Esophagus muscularis mucosa (tissue), 4 donors: ENCODE results near the gene EBF3. TPM values are rescaled to one million over a fixed set of nuclear protein-coding genes. Genes with fewer than 3 reads are reported as not detected.

Source experiments
- DNase-seq: peaks from one replicate; pipeline ENCODE4 v3.0.0-alpha.2; 2017; ENCODE audit errors: extremely low spot score
- H3K27ac ChIP-seq, 4 donors: fragments of 200-600 bp; sonication (generic); replicated peaks in 1 of 4; 1 replicate in 3 of 4; 2 replicates in 1 of 4; pipeline ENCODE4 v1.5.1; 2016 to 2019; ENCODE audit warnings: mild to moderate bottlenecking in 1 of 4
- H3K27me3 ChIP-seq, 4 donors: fragments of 200-600 bp; sonication (generic); one replicate each; pipeline versions ENCODE4 v1.5.1 to v1.6.0; 2016 to 2019
- H3K36me3 ChIP-seq, 4 donors: fragments of 200-600 bp; sonication (generic); one replicate each; pipeline ENCODE4 v1.5.1; 2016 to 2019
- H3K4me1 ChIP-seq, 4 donors: fragments of 200-600 bp; sonication (generic); one replicate each; pipeline ENCODE4 v1.5.1; 2016 to 2019
- H3K4me3 ChIP-seq, 4 donors: fragments of 200-600 bp; sonication (generic); 1 replicate in 2 of 4; 2 replicates in 2 of 4; pipeline ENCODE4 v1.5.1; 2016 to 2019; ENCODE audit warnings: mild to moderate bottlenecking in 4 of 4, moderate library complexity in 1 of 4
- H3K9me3 ChIP-seq, 4 donors: fragments of 200-600 bp; sonication (generic); 1 replicate in 3 of 4; 2 replicates in 1 of 4; pipeline ENCODE4 v1.5.1; 2016 to 2019
- EP300 ChIP-seq: sonication (generic); formaldehyde crosslinking; IDR thresholded peaks from one replicate; pipeline ENCODE4 v1.6.1; 2017; ENCODE audit warnings: antibody characterized with exemption
- POLR2A ChIP-seq: fragments of 450-650 bp; IDR thresholded peaks from one replicate; pipeline ENCODE4 v1.6.1; 2017; ENCODE audit warnings: antibody characterized with exemption, moderate library complexity, mild to moderate bottlenecking, low read depth
- POLR2AphosphoS5 ChIP-seq, 2 donors: sonication (generic); formaldehyde crosslinking; IDR thresholded peaks; one replicate each; pipeline ENCODE4 v1.6.1; 2017; ENCODE audit warnings: antibody characterized with exemption in 2 of 2
- WGBS: methylation state at CpG from one replicate; pipeline ENCODE4 v1.1.5; 2018; 5-methylcytosine and 5-hydroxymethylcytosine counted together
- intact Hi-C: fragments of 100-400 bp; cut with DNase I; formaldehyde crosslinking; loops from one replicate; pipeline ENCODE4 v1.15.1; 2023
- total RNA-seq, 4 donors: library from RNA; depleted of rRNA; stranded (reverse); fragments of >200 nt; gene quantifications; one replicate each; pipeline versions ENCODE4 v1.1.0 to v1.2.1, GENCODE V29; 2016
- TF ChIP-seq, protein P1 (sequence below), 3 experiments: fragments of 200-600 bp in 2 of 3; fragments of 450-650 bp in 1 of 3; sonication (generic) in 2 of 3; IDR thresholded peaks; one replicate each; pipeline ENCODE4 v1.5.1; 2017 to 2019; ENCODE audit warnings: antibody characterized with exemption in 3 of 3, mild to moderate bottlenecking in 2 of 3, moderate library complexity in 1 of 3

The EBF3 gene
- total RNA-seq, 4 donors from 2014 or later: 2.9 to 7.3 (median 5.2) TPM

DNA sequence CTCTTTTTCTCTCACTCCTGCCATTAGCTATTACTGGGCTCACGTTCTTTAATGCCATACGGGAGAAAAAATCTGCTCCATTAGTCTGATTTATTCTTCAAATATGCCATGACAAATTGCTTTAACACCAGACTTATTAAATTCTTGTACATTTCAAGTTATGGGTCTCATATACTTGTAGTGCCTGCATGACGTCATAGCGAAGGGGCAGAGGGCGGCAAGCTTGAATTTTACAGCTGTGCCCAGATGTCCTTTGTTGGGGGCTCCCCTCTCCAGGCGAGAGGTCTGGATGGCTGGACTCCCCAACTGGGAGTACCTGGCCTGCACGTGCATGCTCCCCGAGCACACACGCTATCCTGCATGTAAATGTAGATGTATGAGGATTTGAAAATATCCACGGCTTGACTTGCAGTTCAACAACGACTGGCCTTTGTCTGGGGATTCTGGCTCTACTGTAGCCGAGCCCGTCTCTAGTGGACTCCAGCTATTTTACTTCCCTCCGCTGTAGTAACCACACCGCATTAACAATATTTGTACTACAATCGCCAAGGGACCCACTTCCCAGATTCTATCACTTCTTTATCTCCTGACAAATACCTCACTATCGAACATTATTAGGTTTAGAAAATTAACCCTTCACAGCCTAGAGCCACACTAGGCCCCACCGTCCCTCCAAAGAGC lies 79.5 kb downstream of the EBF3 start:
- intact Hi-C loops: loop anchor here (5.0 kb wide), 1 partner anchor 83 kb away; no protein-coding TSS in a partner anchor
- H3K36me3 ChIP-seq: no peaks in the 10 kb centered on the region
- peaks cover 0 to 6% (median 0%) of the 10 kb centered on the region in 4 donors for H3K27me3 ChIP-seq
- no peak overlapping the region for H3K4me3 ChIP-seq
- TF ChIP-seq POLR2A (no peak), POLR2AphosphoS5 (IDR thresholded peaks at IDR 0.05) (no peak), EP300 (no peak)
- TF ChIP-seq, protein P1, sequence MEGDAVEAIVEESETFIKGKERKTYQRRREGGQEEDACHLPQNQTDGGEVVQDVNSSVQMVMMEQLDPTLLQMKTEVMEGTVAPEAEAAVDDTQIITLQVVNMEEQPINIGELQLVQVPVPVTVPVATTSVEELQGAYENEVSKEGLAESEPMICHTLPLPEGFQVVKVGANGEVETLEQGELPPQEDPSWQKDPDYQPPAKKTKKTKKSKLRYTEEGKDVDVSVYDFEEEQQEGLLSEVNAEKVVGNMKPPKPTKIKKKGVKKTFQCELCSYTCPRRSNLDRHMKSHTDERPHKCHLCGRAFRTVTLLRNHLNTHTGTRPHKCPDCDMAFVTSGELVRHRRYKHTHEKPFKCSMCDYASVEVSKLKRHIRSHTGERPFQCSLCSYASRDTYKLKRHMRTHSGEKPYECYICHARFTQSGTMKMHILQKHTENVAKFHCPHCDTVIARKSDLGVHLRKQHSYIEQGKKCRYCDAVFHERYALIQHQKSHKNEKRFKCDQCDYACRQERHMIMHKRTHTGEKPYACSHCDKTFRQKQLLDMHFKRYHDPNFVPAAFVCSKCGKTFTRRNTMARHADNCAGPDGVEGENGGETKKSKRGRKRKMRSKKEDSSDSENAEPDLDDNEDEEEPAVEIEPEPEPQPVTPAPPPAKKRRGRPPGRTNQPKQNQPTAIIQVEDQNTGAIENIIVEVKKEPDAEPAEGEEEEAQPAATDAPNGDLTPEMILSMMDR (IDR thresholded peaks at IDR 0.05): no peak
- H3K9me3 ChIP-seq: no peaks in the 10 kb centered on the region
- 82% methylated on average over 18 of the region's 18 CpGs for WGBS
- H3K4me1 ChIP-seq: peaks cover 0 to 3% (median 0%) of the 10 kb centered on the region in 4 donors
- no peak overlapping the region for H3K27ac ChIP-seq
- no peak for DNase-seq

DNA sequence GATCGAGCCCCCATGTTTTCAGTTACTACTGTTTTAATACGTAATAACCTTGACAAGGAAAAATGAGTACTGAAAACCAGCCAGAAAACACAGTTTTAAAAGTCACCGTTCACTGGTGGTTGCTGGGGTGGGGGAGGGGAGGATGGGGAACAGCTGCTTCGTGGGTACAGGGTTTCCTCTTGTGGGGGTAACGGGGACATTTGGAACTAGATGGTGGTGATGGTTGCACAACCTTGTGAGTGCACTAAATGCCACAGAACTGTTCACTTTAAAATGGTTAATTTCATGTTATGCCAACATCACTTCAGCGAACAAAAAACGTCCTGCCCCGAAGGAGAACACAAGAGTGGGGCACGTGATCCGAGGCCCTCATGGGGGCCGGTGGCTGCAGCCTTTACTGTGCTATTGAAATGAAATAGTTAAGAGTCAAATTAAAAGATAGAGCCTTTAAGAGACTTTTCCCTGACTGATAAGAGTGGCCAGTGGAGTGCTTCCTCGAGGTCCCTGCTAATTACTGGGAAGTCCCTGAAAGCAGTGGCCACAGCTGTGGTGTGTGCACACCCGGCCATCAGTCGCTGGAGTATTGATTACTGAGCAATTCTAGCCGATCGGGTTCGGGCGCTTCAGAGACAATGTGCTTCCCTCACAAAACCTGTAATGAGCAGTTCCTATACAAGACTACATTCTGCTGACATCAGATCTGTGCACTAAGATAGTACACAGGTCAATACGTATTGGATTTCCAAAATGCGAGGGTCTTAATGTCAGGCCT lies 80.3 kb downstream of the EBF3 start:
- WGBS: 50% methylated on average over 13 of the region's 20 CpGs
- TF ChIP-seq POLR2AphosphoS5 (IDR thresholded peaks at IDR 0.05) (no peak), POLR2A (no peak), EP300 (no peak)
- TF ChIP-seq, protein P1 (IDR thresholded peaks at IDR 0.05): no peak

DNA sequence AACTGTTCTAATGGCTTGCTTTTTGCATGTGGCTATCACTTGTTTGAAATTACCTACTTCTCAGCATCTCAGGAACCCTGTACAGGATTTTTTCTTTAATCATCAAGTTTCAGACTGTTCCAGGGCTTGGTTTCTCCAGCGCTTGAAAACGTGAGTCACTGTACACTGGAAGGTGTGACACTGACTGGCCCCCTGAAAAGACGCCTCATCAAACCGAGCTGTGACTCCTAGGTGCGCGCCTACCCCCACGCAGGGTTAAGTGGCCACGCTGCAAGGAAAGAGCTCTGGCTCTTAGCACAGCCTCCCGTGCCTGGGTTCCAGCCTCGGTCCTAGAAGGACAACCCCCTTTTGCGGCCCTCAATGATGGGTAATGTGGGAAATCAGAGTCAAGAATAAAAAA lies 81.0 kb downstream of the EBF3 start:
- Histone ChIP-seq H3K36me3 (no peaks in the 10 kb centered on the region), H3K27ac (no peak overlapping the region), H3K27me3 (peaks cover 0 to 6% (median 0%) of the 10 kb centered on the region in 4 donors), H3K9me3 (no peaks in the 10 kb centered on the region), H3K4me3 (no peak overlapping the region), H3K4me1 (no peaks in the 10 kb centered on the region)
- TF ChIP-seq, protein P1 (IDR thresholded peaks at IDR 0.05): no peak
- TF ChIP-seq POLR2AphosphoS5 (IDR thresholded peaks at IDR 0.05) (no peak), EP300 (no peak), POLR2A (no peak)
- DNase-seq: no peak
- intact Hi-C loops: no loop called here
- 80% methylated on average over 11 of the region's 11 CpGs for WGBS

More for the DNA sequence above, 80.3 kb downstream of the EBF3 start:
- no peak for DNase-seq
- Histone ChIP-seq H3K9me3 (no peaks in the 10 kb centered on the region), H3K27me3 (peaks cover 0 to 6% (median 0%) of the 10 kb centered on the region in 4 donors), H3K27ac (no peak overlapping the region), H3K4me3 (no peak overlapping the region), H3K36me3 (no peaks in the 10 kb centered on the region), H3K4me1 (no peaks in the 10 kb centered on the region)
- intact Hi-C loops: no loop called here

DNA sequence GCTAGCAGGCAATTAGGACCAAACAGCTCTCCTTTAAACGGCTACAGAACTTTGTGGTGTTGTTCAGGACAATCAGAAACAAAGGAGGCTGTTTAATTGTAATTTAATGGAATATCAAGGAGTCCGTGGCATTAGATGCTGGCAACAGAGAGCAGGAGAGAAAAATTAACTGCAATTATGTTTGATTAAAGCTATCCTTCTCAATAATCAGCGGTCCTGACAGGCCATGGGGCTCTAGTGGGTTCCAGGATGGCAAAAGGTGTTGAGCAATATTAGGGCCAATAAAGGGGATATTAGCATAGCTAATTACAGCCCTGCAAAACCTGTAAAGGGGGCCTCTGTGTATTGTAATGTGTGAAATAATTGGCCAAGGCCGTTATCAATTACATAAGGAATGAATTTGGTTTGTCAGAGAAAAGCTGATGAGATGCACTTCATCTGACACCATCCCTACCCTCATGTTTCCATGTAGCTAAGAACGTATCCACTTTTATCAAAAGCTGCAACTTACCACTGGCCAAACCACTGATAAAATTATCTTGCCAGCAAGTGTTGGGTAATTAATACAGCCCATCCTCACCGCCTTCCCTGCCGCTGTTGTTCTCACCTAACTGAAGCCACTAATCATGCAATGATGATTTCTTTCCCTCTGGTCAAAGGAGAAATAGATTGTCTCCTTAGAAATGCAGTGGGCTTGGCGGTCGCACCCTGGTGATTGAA lies 81.6 kb downstream of the EBF3 start:
- intact Hi-C loops: no loop called here
- Histone ChIP-seq H3K36me3 (no peaks in the 10 kb centered on the region), H3K27ac (no peak overlapping the region), H3K27me3 (peaks cover 0 to 6% (median 0%) of the 10 kb centered on the region in 4 donors), H3K4me3 (no peak overlapping the region), H3K9me3 (no peaks in the 10 kb centered on the region), H3K4me1 (no peaks in the 10 kb centered on the region)
- TF ChIP-seq EP300 (no peak), POLR2A (no peak), POLR2AphosphoS5 (IDR thresholded peaks at IDR 0.05) (no peak)
- TF ChIP-seq, protein P1 (IDR thresholded peaks at IDR 0.05): no peak
- WGBS: 84% methylated on average over 9 of the region's 9 CpGs
- no peak for DNase-seq
